Superior temporal gyrus (tissue), 1 donor: Measurements from ENCODE around the gene HIBADH.
"Not testable (repeated sequence)": the region's sequence is repeated elsewhere in the genome, so short reads cannot be mapped to it uniquely, and the experiment has no call there.

ENCODE experiments used
- DNase-seq: peaks from one replicate; pipeline ENCODE4 v3.0.0-alpha.2; 2016; ENCODE audit errors: extremely low spot score

Gene HIBADH

GRCh38 chr7:27600247-27600646 lies 62.4 kb downstream of the HIBADH start:
- no peak for DNase-seq

DNA sequence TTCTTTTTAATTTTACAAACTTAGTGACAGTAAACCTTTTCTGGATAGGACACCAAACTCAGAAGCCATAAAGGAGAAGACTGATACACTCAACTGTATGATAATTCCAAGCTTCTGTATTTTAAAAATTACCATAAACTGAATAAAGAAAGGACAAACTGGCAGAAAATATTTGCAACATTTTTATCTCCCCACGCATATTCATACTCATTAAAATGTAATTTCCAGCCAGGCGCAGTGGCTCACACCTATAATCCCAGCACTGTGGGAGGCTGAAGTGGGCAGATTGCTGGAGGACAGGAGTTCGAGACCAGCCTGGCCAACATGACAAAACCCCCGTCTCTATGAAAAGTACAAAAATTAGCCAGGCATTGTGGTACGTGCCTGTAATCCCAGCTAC lies 67.7 kb downstream of the HIBADH start:
- DNase-seq, result no peak

DNA sequence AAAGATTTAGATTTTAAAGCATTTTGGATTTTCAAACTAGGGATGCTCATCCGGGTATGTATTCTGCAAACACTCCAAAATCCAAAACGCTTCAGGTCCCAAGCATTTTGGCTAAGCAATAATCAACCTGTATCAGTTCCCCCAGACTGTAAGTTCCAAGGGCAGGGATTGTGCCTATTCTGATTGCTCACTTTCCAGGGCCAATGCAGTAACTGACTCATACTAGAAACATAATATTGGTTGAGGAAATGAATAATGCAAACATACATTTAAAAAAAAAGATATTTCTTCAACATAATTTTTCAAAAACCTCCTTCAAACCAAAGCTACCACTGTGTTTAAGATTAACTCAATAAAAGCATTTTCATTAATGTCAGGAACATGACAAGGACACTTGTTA lies 69.5 kb downstream of the HIBADH start:
- no peak for DNase-seq

DNA sequence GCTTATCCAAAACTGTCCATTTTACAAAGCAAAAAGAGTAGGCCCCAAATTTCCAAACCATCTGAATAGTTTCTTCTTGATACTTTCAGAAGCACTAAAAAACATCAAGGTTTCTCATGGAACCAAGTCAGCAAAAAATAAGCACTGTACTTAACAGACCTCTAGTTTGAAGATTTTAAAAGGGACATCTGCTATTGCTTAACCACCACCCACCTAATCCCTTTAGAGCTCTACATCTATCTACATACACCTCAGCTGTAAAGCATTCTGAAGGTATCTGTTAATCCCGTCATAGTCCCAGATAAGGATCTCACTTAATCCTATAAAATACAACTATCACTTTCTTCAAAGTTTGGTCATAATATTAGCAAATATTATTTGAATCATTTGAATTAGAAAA lies 72.3 kb downstream of the HIBADH start:
- DNase-seq, result no peak

- DNase-seq, result no peak
Observed at GRCh38 chr7:27587429-27587828, 75.3 kb downstream of the HIBADH start.

- DNase-seq, result no peak
Observed at GRCh38 chr7:27586825-27587224, 75.9 kb downstream of the HIBADH start.

DNA sequence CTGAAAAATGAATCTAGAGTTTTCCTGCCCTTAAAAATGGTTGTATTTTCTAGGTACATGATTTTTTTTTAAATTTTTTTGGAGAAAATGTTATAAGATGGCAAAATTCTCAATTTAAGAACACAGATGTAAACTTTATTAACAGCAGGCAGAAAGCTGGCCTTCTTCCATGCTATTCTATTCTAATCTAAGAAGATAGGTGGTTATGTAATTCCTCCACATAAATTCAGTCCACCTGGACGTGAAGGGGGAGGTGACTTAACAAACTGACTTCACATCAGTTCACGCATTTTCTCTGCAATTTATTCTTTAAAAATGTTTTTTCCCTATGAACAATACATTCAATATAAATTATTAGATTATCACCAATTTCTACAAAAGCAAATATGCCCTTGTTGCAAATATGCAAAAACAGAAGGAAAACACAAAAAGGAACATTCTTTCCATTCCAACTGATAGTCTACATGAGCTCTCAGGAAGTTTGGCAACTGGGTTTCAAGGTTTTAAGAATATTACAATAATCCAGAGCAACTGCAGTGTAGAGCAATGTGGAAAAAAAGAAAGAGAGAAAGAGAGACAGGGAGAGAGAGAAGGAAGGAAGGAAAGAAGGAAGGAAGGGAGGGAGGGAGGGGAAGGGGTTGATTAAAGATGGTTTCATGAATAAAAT lies 76.8 kb downstream of the HIBADH start:
- DNase-seq, result no peak

GRCh38 chr7:27581906-27582305 lies 80.8 kb downstream of the HIBADH start:
- DNase-seq, result no peak

DNA sequence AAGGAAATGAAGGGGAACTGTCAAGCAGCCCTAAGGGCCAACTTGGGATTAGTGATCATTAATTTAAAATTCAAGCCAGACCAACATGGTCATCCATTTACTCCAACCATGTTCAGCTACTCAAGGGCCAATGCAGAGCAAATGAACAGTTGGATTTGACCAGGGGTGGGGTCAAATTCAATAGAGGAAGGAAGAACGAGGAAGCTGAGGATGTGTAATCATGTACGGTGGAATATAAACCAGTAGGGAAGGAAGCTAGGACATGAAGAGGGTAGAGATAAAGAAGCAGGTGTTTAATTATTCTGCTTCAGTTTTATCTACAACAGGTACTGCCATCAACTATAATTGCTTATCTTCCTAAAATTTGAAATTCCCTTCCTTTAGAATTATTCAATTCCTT lies 81.6 kb downstream of the HIBADH start:
- DNase-seq, result no peak

- no peak for DNase-seq
Observed at GRCh38 chr7:27579565-27579964, 83.1 kb downstream of the HIBADH start.

- DNase-seq, result not testable (repeated sequence)
Observed at GRCh38 chr7:27578169-27578568, 84.5 kb downstream of the HIBADH start.

DNA sequence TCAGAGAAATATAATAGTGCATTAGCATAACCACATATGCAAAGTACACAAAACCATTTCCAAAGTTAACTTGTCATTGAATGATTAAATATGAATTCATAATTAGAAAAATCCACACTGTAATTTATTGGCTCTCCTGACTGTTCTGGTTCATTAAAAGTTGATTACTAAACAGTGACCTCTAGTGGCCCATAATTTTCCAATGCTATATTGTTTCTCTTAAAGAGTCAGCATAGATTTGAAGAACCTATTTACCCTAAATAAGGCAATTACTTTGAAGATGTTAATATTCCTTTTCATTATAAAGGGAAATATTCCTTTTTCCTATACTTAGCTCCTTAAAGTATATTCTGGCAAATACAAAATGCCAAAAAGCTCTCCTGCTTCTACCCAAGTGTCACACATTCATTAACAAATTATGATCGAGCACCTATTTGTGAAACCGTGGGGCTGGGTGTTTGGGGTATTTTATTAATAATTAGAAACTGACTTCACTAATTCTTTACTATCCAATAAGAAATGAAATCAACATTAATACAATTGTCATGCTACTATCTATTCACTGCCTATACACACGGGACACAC lies 86.2 kb downstream of the HIBADH start:
- DNase-seq, result peak; percentile 89

DNA sequence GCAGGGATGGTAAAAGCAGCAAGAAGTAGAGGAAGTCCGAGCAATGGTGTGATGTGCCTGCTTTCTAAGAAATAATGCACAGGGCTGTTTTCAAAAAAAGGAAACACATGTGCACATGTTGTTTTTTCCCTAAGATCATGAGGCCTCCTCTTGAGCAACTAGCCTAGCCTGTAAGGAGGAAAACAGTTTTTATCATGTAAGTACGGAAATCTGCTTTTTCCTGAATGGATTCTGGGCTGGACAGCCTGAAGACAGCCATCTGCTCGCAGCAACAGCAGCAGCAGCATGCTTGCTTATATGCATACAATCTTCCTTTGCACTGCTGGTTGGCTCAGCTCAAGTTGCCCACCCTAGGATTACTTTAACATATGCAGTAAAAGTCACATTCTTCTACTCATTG lies 87.1 kb downstream of the HIBADH start:
- DNase-seq, result no peak

- no peak for DNase-seq
Observed at GRCh38 chr7:27569106-27569505, 93.6 kb downstream of the HIBADH start.

DNA sequence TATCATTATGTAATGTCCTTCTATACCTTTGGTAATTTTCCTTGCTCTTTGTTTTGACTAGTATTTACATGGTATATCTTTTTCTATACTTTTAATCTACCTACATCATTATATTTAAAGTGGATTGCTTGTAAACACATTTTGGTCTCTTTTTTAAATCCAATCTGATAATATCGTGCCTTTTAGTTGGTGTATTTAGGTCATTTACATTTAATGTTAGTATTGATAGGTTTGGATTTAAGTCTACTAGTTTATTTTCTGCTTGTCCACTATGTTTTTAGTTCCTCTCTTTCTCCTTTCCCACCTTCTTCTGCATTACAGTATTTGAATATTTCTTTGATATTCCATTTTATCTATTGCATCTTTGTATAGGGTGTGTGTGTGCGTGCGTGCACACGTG lies 95.4 kb downstream of the HIBADH start:
- DNase-seq, result no peak

GRCh38 chr7:27564881-27565482 lies 97.7 kb downstream of the HIBADH start:
- no peak for DNase-seq

- no peak for DNase-seq
Observed at GRCh38 chr7:27560706-27561235, 101.9 kb downstream of the HIBADH start.

DNA sequence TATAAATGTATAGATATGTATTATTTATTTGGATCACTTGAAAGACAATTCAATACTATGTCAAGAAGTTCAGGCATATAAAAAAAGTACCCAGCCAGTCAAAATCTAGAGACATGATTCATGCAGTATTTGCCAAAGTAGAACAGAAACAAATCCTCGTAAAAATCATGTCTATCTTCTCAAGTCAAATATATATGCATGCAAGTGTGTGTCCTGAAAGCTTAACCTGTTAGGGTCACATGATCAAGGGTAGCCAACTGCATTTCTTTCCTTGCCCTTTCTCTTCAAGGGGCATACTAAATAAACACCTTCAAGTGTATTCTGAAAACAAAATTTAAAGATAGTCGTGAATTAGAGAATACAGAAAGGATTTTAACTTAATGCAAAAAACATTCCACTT lies 107.0 kb downstream of the HIBADH start:
- no peak for DNase-seq

GRCh38 chr7:27554826-27555225 lies 107.9 kb downstream of the HIBADH start:
- DNase-seq, result no peak

DNA sequence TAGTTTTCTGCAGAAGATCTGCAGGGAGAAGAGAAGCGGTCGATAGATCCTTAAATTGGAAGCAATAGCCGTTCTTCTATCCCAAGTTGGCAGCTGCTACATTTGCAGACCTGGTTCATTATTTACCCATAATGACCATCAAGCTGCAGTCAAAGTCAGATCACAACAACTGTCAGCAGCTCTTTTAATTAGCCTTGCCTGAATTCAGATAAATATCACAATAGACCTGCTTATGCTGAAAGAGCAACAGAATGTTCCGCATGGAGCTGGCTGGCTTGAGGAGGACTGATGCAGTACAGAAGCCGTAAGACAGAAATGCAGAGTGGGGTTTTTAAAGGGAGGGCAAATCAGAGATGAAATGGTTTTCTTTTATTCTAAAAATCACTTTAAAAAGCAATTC lies 109.4 kb downstream of the HIBADH start:
- peak; percentile 52 for DNase-seq

GRCh38 chr7:27551803-27552400 lies 110.8 kb downstream of the HIBADH start:
- peak; percentile 43 for DNase-seq

DNA sequence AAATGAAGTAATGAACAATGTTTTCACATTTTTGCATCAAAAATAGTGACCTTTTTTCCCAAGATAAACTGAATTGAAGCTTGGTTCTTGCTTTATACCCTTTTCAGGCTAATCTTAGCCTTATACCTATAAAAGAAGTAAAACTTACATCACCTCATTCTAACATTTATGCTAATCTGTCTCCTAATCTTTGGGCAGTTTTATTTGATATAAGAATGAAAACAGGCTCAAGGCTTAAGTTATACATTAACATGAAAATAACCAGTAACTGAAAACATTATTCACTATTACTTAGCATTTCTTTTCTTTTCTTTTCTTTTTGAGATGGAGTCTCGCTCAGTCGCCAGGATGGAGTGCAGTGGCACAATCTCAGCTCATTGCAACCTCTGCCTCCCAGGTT lies 113.1 kb downstream of the HIBADH start:
- no peak for DNase-seq

DNA sequence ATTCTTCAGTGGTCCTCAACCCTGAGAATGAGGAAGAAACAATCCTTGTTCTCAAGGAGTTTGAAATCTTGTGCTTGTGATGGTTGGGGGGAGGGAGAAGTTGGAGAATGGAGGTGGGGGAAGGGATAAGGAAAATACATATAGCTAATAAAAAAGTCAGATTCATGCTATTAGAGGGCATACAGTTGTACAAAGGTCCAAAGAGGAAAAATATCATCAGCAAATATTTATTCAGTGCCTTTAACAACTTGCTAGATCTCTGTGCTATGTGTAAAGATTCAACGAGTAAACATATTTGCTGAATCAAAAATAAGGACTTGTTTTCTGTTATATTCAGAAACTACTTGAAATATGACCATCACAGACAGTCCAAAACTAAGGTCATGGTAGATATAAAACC lies 114.4 kb downstream of the HIBADH start:
- no peak for DNase-seq
